NCI-H460 (cell line): Measurements from ENCODE around the gene MATN1. TPM values are rescaled to one million over a fixed set of nuclear protein-coding genes. Genes with fewer than 3 reads are reported as not detected.

Experiments used
- DNase-seq: peaks from one replicate; pipeline ENCODE4 v3.0.0-alpha.2; 2016; ENCODE audit warnings: low read depth; ENCODE audit errors: extremely low read depth
- total RNA-seq: library from RNA; depleted of rRNA; stranded (reverse); fragments of >200 nt; shearing (Covaris generic); gene quantifications from 2 replicates; pipeline ENCODE4 v1.2.3, GENCODE V29; 2014

Gene MATN1
- total RNA-seq, 1 experiment from 2014 or later: 0.30 TPM

DNA sequence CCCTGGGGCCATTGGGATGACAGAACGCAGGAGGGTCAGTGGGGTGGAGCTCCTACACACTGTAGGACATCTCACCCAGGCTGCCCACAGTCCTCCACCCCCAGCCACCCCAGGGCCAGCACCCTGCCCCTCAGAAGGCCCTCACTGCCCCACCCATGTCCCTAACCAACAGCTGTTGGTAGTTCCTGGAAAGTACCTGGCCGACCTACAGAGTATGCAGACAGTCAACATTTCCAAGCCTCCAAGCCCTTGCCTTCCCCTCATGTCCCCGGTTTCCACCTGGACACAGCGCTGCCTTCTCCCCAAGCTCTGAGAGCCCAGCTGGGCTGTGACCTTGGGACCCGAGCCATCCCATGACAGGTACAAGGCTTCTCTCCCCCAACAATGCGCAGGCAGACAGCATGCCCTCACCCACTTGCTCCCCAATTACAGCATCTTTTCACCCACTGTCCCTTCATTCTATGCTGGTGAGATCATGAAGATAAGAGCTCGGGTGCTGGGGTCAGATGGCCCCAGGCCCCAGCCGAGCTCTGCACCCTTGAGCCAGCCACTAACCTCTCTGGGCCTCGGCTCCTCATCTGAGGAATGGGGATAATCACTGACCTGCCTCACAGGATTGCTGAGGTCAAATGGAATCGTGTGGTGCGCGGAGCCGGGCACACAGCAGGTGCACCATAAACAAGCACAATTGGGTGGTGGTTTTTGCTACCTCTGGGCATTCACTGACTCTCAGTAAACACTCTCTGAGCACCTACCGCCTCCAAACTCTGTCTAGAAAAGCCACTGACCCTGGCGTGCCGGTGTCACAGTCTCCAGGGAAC lies 23.0 kb upstream of the MATN1 start:
- DNase-seq: no peak

DNA sequence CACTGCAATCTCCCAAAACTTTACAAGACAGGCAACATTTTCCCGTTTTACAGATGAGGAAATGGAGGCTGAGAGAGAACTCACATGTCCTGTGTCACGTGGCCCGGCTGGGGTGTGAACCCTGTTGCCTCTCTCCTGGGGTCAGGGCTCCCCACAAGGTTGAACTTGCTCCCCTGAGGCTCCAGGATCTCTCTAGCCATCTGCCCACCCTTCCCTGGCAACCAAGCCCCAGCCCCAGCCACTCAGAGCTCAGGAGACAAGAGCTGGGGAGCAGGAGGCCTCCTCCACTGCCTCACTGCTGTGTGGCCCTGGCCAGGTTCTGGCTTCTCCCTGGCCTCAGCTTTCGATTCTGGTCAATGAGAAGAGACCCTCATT lies 22.4 kb upstream of the MATN1 start:
- DNase-seq: no peak

- no peak for DNase-seq
Measured at GRCh38 chr1:30745156-30745833, 21.9 kb upstream of the MATN1 start.

GRCh38 chr1:30744060-30744756 lies 20.8 kb upstream of the MATN1 start:
- DNase-seq: no peak

DNA sequence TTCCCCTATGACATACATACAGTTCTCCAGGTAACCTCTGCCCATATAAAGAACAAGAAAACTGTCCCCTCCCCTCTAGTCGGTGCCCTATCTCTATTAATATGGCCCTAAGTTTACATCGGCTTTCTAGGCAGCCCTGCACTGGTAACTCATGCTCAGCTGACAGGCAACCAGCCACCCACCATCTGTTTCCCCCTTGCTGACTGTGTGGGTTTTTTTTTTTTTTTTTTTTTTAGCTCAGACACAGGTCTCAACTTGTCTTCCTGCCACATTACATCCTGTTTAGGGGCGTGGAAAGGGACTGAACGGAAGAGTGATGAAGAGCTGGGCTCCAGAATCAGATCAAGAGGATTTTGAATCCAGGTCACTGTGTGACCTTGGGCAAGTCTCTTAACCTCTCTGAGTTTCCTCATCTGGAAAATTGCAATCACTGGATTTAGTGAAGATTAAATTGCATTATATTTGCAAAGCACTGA lies 20.2 kb upstream of the MATN1 start:
- no peak for DNase-seq

- no peak for DNase-seq
Measured at GRCh38 chr1:30742963-30743559, 19.7 kb upstream of the MATN1 start.

DNA sequence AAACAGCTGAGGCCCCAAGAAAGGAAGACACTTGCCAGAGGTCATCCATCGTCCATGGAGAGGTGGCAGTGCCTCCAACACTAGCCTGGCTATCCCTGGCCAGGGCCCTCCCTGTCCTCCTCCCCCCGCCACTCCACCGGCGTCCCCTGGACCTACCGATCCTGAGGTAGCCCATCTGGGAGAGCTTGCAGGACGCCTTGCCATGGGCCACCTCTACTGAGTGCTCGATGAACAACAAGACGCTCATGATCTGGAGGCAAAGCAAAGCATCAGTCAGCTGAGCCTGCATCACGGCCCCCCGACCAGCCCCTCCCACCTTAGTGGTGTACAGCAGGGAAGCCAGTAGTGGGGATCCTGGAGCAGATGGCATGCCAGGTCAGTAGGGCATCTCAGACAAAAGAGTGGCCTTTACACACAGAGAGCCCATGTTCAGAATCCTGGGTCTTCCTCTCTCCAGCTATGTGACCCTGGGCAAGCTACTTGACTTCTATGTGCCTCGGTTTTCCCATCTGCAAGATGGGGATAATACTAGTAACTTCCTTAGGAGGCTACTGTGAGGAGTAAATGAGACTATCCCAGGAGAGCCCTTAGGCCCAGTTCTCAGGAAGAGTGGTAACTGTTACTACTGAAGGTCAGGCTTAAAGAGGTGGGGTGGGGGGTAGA lies 19.0 kb upstream of the MATN1 start:
- no peak for DNase-seq

GRCh38 chr1:30741239-30741894 lies 18.0 kb upstream of the MATN1 start:
- no peak for DNase-seq

DNA sequence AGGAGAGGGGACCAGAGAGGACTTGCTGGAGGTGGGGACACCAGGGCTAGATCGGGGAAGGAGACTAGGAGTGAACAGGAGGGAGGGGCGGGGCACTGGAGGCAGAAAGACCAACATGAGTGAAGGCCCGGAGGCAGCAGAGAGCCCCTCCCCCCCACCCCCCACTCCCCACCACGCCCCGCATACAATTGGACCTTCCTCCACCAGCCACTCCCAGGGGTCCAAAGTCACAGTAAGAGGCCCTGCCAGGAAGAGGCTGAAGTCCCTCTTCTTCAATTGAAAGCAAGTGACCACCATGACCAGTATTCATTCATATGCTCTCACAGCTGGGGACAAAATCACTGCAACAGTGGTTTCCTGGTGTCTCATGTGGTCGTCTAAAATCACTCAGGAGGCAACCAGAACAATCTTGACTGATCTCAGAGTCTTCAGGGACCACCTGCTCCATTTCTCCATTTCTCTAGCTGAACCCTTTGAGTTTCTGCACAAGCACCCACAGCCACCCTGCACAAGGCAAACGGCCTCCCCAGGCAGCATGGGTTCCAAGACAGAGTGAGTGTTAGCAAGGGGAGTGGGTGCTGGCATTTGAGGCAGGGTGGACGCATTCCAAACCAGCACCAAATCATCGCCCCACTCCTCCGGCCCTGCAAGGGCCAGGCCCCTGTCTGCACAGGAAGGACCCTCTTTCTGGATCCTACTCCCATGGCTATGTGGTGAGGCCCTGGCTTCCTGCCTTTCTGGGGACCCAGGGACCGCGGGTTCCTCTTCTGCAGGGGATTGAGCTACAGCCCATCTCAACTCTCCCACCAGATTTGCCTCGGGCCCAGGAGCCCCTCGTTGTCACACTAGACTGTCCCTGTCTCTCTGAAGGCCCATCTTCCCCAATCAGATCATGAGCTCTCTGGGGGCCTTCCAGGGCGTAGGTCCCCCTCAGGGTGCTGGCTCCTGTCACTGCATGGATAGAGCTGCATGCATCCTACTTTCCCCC lies 17.2 kb upstream of the MATN1 start:
- no peak for DNase-seq

DNA sequence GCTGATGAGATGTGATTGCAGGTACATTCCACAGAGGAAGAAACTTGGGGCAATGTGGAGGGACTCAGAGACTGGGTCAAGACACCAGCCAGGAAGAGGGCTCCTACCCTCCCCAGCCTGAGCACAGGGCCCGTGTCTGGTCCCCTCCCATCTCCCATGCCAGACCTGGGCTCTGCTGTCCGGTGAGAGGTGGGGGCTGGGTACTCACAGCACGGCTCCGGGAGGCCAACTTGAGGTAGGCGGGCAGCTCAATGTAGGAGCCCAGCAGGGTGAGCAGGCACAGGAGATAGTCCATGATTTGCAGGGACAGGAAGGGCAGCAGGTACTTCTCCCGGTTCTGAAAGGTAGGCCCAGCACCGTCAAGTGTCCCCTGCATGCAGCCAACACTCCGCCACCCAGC lies 16.2 kb upstream of the MATN1 start:
- DNase-seq: no peak

- DNase-seq: no peak
Measured at GRCh38 chr1:30738715-30739559, 15.6 kb upstream of the MATN1 start.

DNA sequence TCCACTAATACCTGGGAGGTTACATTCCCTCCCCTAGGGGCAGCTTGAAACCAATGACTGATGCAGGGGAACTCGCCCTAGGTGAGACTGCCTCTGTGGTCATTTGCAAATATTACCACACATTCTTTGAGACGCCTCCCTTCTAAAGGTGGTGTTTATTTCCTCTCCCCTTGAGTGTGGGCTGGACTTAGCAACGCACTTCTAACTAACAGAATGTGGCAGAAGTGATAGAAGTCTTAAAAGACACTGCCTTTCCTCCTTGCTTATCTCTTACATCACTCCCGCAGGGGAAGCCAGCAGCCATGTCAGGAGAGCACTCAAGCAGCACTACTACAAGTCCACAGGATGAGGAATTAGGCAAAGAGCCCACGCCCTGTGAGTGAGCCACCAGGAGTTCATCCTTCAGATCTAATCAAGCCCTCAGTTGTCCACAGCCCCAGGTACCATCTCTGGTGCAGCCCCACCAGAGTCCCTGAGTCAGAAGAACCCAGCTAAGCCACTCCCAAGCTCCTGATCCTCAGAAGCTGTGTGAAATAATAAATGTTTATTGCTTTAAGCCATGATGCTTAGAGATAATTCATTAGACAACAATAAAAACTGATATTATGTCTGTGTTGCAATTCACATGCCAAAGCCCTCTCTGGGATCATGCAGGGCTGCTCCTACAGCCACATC lies 14.8 kb upstream of the MATN1 start:
- DNase-seq: no peak

- no peak for DNase-seq
Measured at GRCh38 chr1:30737357-30738039, 14.1 kb upstream of the MATN1 start.

GRCh38 chr1:30735668-30736498 lies 12.5 kb upstream of the MATN1 start:
- DNase-seq: no peak

DNA sequence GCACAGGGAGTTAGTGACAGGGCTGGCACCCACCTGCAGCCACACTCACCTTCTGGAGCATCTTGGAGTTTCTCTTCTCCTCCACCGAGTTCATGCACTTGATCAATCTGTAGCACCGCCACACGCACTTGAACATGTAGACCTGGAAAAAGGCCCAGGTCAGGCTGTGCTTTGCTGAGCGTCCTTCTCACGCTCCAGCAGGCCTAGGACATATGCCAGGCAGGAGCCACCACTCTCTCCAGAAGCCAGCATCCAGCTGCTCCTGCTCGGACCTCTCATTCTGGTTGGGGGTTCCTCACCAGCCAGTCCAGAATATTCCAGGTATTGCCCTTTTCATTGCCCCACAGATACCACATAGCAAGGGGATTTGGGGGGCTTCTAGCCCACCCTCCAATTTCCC lies 11.7 kb upstream of the MATN1 start:
- DNase-seq: no peak

DNA sequence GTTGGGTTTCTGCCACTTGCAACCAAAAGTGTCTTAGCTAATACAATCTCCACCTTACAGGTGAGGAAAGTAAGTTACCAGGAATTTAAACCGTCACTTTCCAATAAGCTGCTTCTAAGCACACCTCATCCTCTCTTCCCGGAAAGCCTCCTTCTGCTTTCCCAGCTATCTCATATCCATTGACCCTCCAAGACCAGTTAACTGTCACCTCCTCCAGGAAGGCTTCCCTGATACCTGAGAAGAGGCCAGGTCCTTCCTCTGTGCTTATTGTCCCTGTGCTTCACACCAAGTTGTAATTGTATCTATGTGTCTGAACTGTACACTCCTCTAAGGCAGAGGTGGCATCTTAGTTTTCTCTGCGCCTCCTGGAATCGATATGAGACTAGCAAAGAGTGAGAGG lies 11.2 kb upstream of the MATN1 start:
- no peak for DNase-seq
